Measurements from ENCODE around the gene GLIS1. TPM values are rescaled to one million over a fixed set of nuclear protein-coding genes. Genes with fewer than 3 reads are reported as not detected.

GLIS1 gene
- total RNA-seq, 4 donors from 2014 or later = 0.63 to 2.4 (median 1.0) TPM

- no peak for DNase-seq (ENCODE audit: low spot score in 2 of 2)
- intact Hi-C loops (cut with DNase I; ENCODE audit: low total_unique reads) = no loop called here
- TF ChIP-seq, protein P1, sequence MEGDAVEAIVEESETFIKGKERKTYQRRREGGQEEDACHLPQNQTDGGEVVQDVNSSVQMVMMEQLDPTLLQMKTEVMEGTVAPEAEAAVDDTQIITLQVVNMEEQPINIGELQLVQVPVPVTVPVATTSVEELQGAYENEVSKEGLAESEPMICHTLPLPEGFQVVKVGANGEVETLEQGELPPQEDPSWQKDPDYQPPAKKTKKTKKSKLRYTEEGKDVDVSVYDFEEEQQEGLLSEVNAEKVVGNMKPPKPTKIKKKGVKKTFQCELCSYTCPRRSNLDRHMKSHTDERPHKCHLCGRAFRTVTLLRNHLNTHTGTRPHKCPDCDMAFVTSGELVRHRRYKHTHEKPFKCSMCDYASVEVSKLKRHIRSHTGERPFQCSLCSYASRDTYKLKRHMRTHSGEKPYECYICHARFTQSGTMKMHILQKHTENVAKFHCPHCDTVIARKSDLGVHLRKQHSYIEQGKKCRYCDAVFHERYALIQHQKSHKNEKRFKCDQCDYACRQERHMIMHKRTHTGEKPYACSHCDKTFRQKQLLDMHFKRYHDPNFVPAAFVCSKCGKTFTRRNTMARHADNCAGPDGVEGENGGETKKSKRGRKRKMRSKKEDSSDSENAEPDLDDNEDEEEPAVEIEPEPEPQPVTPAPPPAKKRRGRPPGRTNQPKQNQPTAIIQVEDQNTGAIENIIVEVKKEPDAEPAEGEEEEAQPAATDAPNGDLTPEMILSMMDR (IDR thresholded peaks at IDR 0.05) = no peak
- no peak for TF ChIP-seq POLR2A (IDR thresholded peaks at IDR 0.05)
- 81 to 86% methylated on average over 13 to 15 of the region's 15 CpGs for WGBS, 2 donors
- H3K4me3 ChIP-seq (ENCODE audit: low read depth, poor library complexity, severe bottlenecking) = no peak overlapping the region
Observed at GRCh38 chr1:53678938-53679825, 59.8 kb downstream of the GLIS1 start.

DNA sequence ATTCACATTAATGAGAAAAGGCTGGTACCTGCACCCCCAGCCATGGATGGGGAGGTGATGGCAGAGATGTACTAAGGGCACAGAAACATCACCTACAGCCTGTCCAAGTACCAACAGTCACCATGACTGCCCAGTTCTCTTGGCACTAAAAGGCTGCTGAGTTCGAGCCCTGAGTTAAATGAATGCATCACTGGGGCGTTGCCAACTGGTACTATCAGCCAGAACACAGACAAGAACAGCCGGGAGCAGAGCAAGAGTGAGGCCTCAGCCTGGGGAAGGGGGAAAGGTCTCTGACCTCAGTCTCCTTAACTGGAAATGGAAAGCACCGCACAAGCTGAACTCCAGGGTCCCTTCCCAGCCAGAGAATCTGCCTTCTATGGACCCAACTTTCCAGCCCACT is 60.5 kb downstream of the GLIS1 start:
- H3K4me3 ChIP-seq (ENCODE audit: low read depth, poor library complexity, severe bottlenecking) = no peak overlapping the region
- DNase-seq (ENCODE audit: low spot score in 2 of 2) = no peak
- 52 to 59% methylated on average over 4 of the region's 4 CpGs for WGBS, 2 donors
- intact Hi-C loops (cut with DNase I; ENCODE audit: low total_unique reads) = no loop called here
- TF ChIP-seq, protein P1 (IDR thresholded peaks at IDR 0.05) = no peak
- TF ChIP-seq POLR2A (IDR thresholded peaks at IDR 0.05) = no peak

DNA sequence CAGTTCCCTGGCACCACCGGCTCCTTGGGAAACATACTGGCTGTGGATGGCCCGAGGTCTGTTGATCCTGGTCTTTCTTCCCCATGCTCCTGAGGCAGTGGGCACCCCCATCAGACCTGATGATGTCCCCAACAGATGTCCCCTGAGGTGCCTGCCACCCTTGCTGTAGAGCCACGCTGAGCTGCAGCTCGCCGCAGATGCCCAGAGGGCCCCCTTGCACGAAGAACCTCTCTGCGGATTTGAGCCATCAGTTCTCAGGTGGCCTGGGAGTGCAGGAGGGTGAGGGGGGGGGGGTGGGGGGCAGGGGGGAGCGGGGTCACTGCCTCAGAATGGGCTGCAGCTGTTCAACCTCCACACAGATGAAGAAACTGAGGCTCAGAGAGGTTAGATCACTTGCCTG is 60.9 kb downstream of the GLIS1 start:
- no peak overlapping the region for H3K4me3 ChIP-seq (ENCODE audit: low read depth, poor library complexity, severe bottlenecking)
- no peak for TF ChIP-seq POLR2A (IDR thresholded peaks at IDR 0.05)
- TF ChIP-seq, protein P1 (IDR thresholded peaks at IDR 0.05) = no peak
- intact Hi-C loops (cut with DNase I; ENCODE audit: low total_unique reads) = no loop called here
- 90 to 91% methylated on average over 8 of the region's 8 CpGs for WGBS, 2 donors
- DNase-seq (ENCODE audit: low spot score in 2 of 2) = no peak

- TF ChIP-seq POLR2A (IDR thresholded peaks at IDR 0.05) = no peak
- TF ChIP-seq, protein P1 (IDR thresholded peaks at IDR 0.05) = no peak
- intact Hi-C loops (cut with DNase I; ENCODE audit: low total_unique reads) = no loop called here
- DNase-seq (ENCODE audit: low spot score in 2 of 2) = no peak
- WGBS, 2 donors = 96 to 99% methylated on average over 15 of the region's 15 CpGs
- H3K4me3 ChIP-seq (ENCODE audit: low read depth, poor library complexity, severe bottlenecking) = no peak overlapping the region
Observed at GRCh38 chr1:53677486-53677885, 61.5 kb downstream of the GLIS1 start.

GRCh38 chr1:53672785-53673184 is 66.2 kb downstream of the GLIS1 start:
- H3K4me3 ChIP-seq (ENCODE audit: low read depth, poor library complexity, severe bottlenecking) = no peak overlapping the region
- TF ChIP-seq, protein P1 (IDR thresholded peaks at IDR 0.05) = no peak
- no peak for TF ChIP-seq POLR2A (IDR thresholded peaks at IDR 0.05)
- no peak for DNase-seq (ENCODE audit: low spot score in 2 of 2)
- WGBS, 2 donors = 92 to 93% methylated on average over 9 of the region's 9 CpGs
- intact Hi-C loops (cut with DNase I; ENCODE audit: low total_unique reads) = no loop called here

All from lower leg skin (tissue), 4 donors.